HEK293 (cell line): ENCODE measurements around the gene FADS2.

Experiments used
- CTCF ChIA-PET: fragments of 350-600 bp; formaldehyde crosslinking; extraction: SDS; loops from one replicate; lab custom pipeline; 2021; ENCODE audit warnings: antibody characterized with exemption; lab: Yijun Ruan, JAX
- POLR2A ChIA-PET: fragments of 300-600 bp; formaldehyde crosslinking; extraction: SDS; loops from one replicate; lab custom pipeline; 2020; ENCODE audit warnings: antibody characterized with exemption, inconsistent platforms; lab: Yijun Ruan, JAX
- H3K27ac ChIP-seq: fragments of 200-500 bp; sonication (Bioruptor generic); 2 replicates; pipeline ENCODE4 v1.5.1; 2014; ENCODE audit warnings: low read depth, low read length, control low read depth, inconsistent platforms; ENCODE audit errors: extremely low read depth
- H3K36me3 ChIP-seq, 2 experiments: fragments of 200-500 bp in 1 of 2; sonication (Bioruptor generic) in 1 of 2; 1 replicate in 1 of 2; 2 replicates in 1 of 2; pipeline ENCODE4 v1.5.1; 2014 to 2017; ENCODE audit warnings: inconsistent platforms in 2 of 2, low read length in 2 of 2; ENCODE audit not compliant: control insufficient read depth in 2 of 2, insufficient read depth in 1 of 2
- H3K4me1 ChIP-seq: fragments of 200-500 bp; sonication (Bioruptor generic); 2 replicates; pipeline ENCODE4 v1.5.1; 2014; ENCODE audit warnings: mild to moderate bottlenecking, low read length, inconsistent platforms; ENCODE audit not compliant: control insufficient read depth, insufficient read depth
- H3K4me3 ChIP-seq: 2 replicates; pipeline ENCODE4 v1.5.1; 2011; ENCODE audit warnings: low read depth, mild to moderate bottlenecking, control low read depth, low read length, moderate library complexity
- H3K9me3 ChIP-seq: fragments of 200-500 bp; sonication (Bioruptor generic); 2 replicates; pipeline ENCODE4 v1.5.1; 2014; ENCODE audit warnings: low read depth, low read length, inconsistent platforms; ENCODE audit not compliant: control insufficient read depth, insufficient read depth
- IKZF3 ChIP-seq: fragments of 450-650 bp; IDR thresholded peaks from 2 replicates; pipeline ENCODE4 v1.5.0; 2018; ENCODE audit warnings: missing biosample characterization, mild to moderate bottlenecking, missing genetic modification characterization, moderate library complexity
- OVOL3 ChIP-seq: fragments of 450-650 bp; formaldehyde crosslinking; IDR thresholded peaks from 2 replicates; pipeline ENCODE4 v1.5.1; 2016; ENCODE audit warnings: missing biosample characterization, missing genetic modification characterization
- REPIN1 ChIP-seq: fragments of 450-650 bp; formaldehyde crosslinking; IDR thresholded peaks from 2 replicates; pipeline ENCODE4 v1.5.1; 2017; ENCODE audit warnings: missing biosample characterization, missing genetic modification characterization, low read depth
- REST ChIP-seq: fragments of 450-650 bp; formaldehyde crosslinking; IDR thresholded peaks from 2 replicates; pipeline ENCODE4 v1.5.1; 2016; ENCODE audit warnings: missing biosample characterization, missing genetic modification characterization
- SALL2 ChIP-seq: fragments of 450-650 bp; formaldehyde crosslinking; IDR thresholded peaks from 2 replicates; pipeline ENCODE4 v1.5.0; 2017; ENCODE audit warnings: missing biosample characterization, mild to moderate bottlenecking, missing genetic modification characterization, borderline replicate concordance
- SCRT1 ChIP-seq: fragments of 450-650 bp; formaldehyde crosslinking; IDR thresholded peaks from 2 replicates; pipeline ENCODE4 v1.5.1; 2016; ENCODE audit warnings: missing biosample characterization, missing genetic modification characterization, borderline replicate concordance
- YY1 ChIP-seq: fragments of 450-650 bp; formaldehyde crosslinking; IDR thresholded peaks from 2 replicates; pipeline ENCODE4 v1.5.1; 2018; ENCODE audit warnings: missing biosample characterization, missing genetic modification characterization
- ZFHX2 ChIP-seq: fragments of 450-650 bp; formaldehyde crosslinking; conservative IDR thresholded peaks from 2 replicates; pipeline ENCODE4 v1.5.1; 2016; ENCODE audit warnings: missing biosample characterization, missing genetic modification characterization
- ZNF140 ChIP-seq: fragments of 450-650 bp; formaldehyde crosslinking; IDR thresholded peaks from 2 replicates; pipeline ENCODE4 v1.5.1; 2016; ENCODE audit warnings: missing biosample characterization, missing genetic modification characterization
- ZNF184 ChIP-seq: fragments of 450-650 bp; IDR thresholded peaks from 2 replicates; pipeline ENCODE4 v1.5.1; 2018; ENCODE audit warnings: missing biosample characterization, mild to moderate bottlenecking, missing genetic modification characterization
- ZNF214 ChIP-seq: fragments of 450-650 bp; formaldehyde crosslinking; IDR thresholded peaks from 2 replicates; pipeline ENCODE4 v1.5.1; 2017; ENCODE audit warnings: missing biosample characterization, mild to moderate bottlenecking, missing genetic modification characterization, borderline replicate concordance
- ZNF24 ChIP-seq: fragments of 450-650 bp; formaldehyde crosslinking; IDR thresholded peaks from 2 replicates; pipeline ENCODE4 v1.5.1; 2016; ENCODE audit warnings: missing biosample characterization, missing genetic modification characterization
- ZNF248 ChIP-seq: fragments of 450-650 bp; formaldehyde crosslinking; IDR thresholded peaks from 2 replicates; pipeline ENCODE4 v1.5.1; 2017; ENCODE audit warnings: missing biosample characterization, missing genetic modification characterization
- ZNF501 ChIP-seq: fragments of 450-650 bp; formaldehyde crosslinking; IDR thresholded peaks from 2 replicates; pipeline ENCODE4 v1.5.1; 2016; ENCODE audit warnings: missing biosample characterization, missing genetic modification characterization
- ZNF596 ChIP-seq: fragments of 450-650 bp; IDR thresholded peaks from 2 replicates; pipeline ENCODE4 v1.5.0; 2018; ENCODE audit warnings: missing biosample characterization, mild to moderate bottlenecking, missing genetic modification characterization, moderate library complexity
- ZNF658 ChIP-seq: fragments of 450-650 bp; formaldehyde crosslinking; IDR thresholded peaks from 2 replicates; pipeline ENCODE4; 2016; ENCODE audit warnings: missing biosample characterization, missing genetic modification characterization
- ZNF837 ChIP-seq: fragments of 450-650 bp; formaldehyde crosslinking; IDR thresholded peaks from 2 replicates; pipeline ENCODE4 v1.5.1; 2016; ENCODE audit warnings: missing biosample characterization, missing genetic modification characterization
- ZSCAN16 ChIP-seq: fragments of 450-650 bp; formaldehyde crosslinking; IDR thresholded peaks from 2 replicates; pipeline ENCODE4 v1.5.1; 2016; ENCODE audit warnings: missing biosample characterization, missing genetic modification characterization
- ZSCAN23 ChIP-seq: fragments of 450-650 bp; formaldehyde crosslinking; IDR thresholded peaks from 2 replicates; pipeline ENCODE4 v1.5.1; 2016; ENCODE audit warnings: missing biosample characterization, missing genetic modification characterization
- TF ChIP-seq, protein P1 (sequence below): fragments of 450-650 bp; formaldehyde crosslinking; IDR thresholded peaks from 2 replicates; pipeline ENCODE4 v1.5.1; 2017; ENCODE audit warnings: missing biosample characterization, missing genetic modification characterization
- TF ChIP-seq, protein P2 (sequence below): fragments of 450-650 bp; formaldehyde crosslinking; IDR thresholded peaks from 2 replicates; pipeline ENCODE4 v1.5.1; 2016; ENCODE audit warnings: missing biosample characterization, missing genetic modification characterization
- TF ChIP-seq, protein P3 (sequence below): fragments of 450-650 bp; formaldehyde crosslinking; IDR thresholded peaks from 2 replicates; pipeline ENCODE4 v1.5.1; 2016; ENCODE audit warnings: missing biosample characterization, missing genetic modification characterization, low read depth
- TF ChIP-seq, protein P4 (sequence below): fragments of 450-650 bp; formaldehyde crosslinking; IDR thresholded peaks from 2 replicates; pipeline ENCODE4 v1.5.1; 2016; ENCODE audit warnings: missing biosample characterization, missing genetic modification characterization
- TF ChIP-seq, protein P5 (sequence below): fragments of 450-650 bp; formaldehyde crosslinking; IDR thresholded peaks from 2 replicates; pipeline ENCODE4 v1.5.1; 2017; ENCODE audit warnings: missing biosample characterization, mild to moderate bottlenecking, missing genetic modification characterization, moderate library complexity

The FADS2 gene

GRCh38 chr11:61895046-61895717 is 67.1 kb downstream of the FADS2 start:
- POLR2A ChIA-PET, result no interaction called here
- H3K27ac ChIP-seq, result no peak overlapping the region
- no peaks in the 10 kb centered on the region for H3K36me3 ChIP-seq
- no peak overlapping the region for H3K4me3 ChIP-seq
- CTCF ChIA-PET, result interaction anchor here (4.9 to 16.2 kb wide), 6 partner anchors 14 to 213 kb away, joined by 24 to 329 read pairs (median 105); partner anchors contain the start of gene BEST1
- H3K9me3 ChIP-seq, result no peaks in the 10 kb centered on the region
- H3K4me1 ChIP-seq, result peaks cover 3% of the 10 kb centered on the region
- no peak for TF ChIP-seq ZNF24 (tag by site-specific recombination)
- TF ChIP-seq, protein P1, sequence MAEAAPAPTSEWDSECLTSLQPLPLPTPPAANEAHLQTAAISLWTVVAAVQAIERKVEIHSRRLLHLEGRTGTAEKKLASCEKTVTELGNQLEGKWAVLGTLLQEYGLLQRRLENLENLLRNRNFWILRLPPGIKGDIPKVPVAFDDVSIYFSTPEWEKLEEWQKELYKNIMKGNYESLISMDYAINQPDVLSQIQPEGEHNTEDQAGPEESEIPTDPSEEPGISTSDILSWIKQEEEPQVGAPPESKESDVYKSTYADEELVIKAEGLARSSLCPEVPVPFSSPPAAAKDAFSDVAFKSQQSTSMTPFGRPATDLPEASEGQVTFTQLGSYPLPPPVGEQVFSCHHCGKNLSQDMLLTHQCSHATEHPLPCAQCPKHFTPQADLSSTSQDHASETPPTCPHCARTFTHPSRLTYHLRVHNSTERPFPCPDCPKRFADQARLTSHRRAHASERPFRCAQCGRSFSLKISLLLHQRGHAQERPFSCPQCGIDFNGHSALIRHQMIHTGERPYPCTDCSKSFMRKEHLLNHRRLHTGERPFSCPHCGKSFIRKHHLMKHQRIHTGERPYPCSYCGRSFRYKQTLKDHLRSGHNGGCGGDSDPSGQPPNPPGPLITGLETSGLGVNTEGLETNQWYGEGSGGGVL (tag by site-specific recombination), result no peak
- no peak for TF ChIP-seq REPIN1
- TF ChIP-seq OVOL3 (tag by site-specific recombination), result no peak
- TF ChIP-seq ZNF501 (tag by site-specific recombination), result no peak
- no peak for TF ChIP-seq ZNF184 (tag by site-specific recombination)
- TF ChIP-seq, protein P2, sequence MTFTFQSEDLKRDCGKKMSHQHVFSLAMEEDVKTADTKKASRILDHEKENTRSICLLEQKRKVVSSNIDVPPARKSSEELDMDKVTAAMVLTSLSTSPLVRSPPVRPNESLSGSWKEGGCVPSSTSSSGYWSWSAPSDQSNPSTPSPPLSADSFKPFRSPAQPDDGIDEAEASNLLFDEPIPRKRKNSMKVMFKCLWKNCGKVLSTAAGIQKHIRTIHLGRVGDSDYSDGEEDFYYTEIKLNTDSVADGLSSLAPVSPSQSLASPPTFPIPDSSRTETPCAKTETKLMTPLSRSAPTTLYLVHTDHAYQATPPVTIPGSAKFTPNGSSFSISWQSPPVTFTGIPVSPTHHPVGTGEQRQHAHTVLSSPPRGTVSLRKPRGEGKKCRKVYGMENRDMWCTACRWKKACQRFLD (tag by site-specific recombination), result no peak
- no peak for TF ChIP-seq ZNF837 (tag by site-specific recombination)

DNA sequence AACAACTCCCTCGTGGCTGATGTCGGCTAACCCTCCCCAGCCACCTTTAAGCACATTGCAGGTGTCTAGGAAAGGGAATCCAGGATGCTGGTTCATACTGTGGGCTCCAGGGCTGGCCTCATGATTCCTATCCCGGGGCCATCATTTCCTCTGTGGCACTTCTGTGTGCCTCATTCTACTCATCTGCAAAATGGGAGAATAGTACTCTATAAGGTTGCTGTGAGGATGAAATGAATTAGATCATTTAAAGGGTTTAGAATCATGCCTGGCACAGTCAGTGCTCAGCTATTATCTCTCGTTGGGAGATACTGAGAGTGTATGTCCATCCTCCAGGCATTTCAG is 67.6 kb downstream of the FADS2 start:
- no peak overlapping the region for H3K4me3 ChIP-seq
- CTCF ChIA-PET, result interaction anchor here (0.8 to 16.2 kb wide), 9 partner anchors 14 to 228 kb away, joined by 3 to 329 read pairs (median 57); partner anchors contain the start of genes BEST1 and INCENP
- no peak overlapping the region for H3K27ac ChIP-seq
- TF ChIP-seq IKZF3 (tag by site-specific recombination) (no peak), ZSCAN16 (tag by site-specific recombination) (no peak), ZNF658 (tag by site-specific recombination) (no peak), ZSCAN23 (tag by site-specific recombination) (no peak), SCRT1 (tag by site-specific recombination) (no peak), ZNF596 (tag by site-specific recombination) (no peak), ZNF214 (tag by site-specific recombination) (no peak), ZNF140 (tag by site-specific recombination) (no peak), REST (tag by site-specific recombination) (no peak), ZFHX2 (no peak), ZNF248 (tag by site-specific recombination) (no peak), YY1 (tag by site-specific recombination) (no peak), SALL2 (no peak)
- TF ChIP-seq, protein P3, sequence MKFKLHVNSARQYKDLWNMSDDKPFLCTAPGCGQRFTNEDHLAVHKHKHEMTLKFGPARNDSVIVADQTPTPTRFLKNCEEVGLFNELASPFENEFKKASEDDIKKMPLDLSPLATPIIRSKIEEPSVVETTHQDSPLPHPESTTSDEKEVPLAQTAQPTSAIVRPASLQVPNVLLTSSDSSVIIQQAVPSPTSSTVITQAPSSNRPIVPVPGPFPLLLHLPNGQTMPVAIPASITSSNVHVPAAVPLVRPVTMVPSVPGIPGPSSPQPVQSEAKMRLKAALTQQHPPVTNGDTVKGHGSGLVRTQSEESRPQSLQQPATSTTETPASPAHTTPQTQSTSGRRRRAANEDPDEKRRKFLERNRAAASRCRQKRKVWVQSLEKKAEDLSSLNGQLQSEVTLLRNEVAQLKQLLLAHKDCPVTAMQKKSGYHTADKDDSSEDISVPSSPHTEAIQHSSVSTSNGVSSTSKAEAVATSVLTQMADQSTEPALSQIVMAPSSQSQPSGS (tag by site-specific recombination), result no peak
- TF ChIP-seq, protein P4, sequence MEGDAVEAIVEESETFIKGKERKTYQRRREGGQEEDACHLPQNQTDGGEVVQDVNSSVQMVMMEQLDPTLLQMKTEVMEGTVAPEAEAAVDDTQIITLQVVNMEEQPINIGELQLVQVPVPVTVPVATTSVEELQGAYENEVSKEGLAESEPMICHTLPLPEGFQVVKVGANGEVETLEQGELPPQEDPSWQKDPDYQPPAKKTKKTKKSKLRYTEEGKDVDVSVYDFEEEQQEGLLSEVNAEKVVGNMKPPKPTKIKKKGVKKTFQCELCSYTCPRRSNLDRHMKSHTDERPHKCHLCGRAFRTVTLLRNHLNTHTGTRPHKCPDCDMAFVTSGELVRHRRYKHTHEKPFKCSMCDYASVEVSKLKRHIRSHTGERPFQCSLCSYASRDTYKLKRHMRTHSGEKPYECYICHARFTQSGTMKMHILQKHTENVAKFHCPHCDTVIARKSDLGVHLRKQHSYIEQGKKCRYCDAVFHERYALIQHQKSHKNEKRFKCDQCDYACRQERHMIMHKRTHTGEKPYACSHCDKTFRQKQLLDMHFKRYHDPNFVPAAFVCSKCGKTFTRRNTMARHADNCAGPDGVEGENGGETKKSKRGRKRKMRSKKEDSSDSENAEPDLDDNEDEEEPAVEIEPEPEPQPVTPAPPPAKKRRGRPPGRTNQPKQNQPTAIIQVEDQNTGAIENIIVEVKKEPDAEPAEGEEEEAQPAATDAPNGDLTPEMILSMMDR, result no peak
- TF ChIP-seq, protein P5, sequence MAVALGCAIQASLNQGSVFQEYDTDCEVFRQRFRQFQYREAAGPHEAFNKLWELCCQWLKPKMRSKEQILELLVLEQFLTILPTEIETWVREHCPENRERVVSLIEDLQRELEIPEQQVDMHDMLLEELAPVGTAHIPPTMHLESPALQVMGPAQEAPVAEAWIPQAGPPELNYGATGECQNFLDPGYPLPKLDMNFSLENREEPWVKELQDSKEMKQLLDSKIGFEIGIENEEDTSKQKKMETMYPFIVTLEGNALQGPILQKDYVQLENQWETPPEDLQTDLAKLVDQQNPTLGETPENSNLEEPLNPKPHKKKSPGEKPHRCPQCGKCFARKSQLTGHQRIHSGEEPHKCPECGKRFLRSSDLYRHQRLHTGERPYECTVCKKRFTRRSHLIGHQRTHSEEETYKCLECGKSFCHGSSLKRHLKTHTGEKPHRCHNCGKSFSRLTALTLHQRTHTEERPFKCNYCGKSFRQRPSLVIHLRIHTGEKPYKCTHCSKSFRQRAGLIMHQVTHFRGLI (tag by site-specific recombination), result no peak
- H3K9me3 ChIP-seq, result no peaks in the 10 kb centered on the region
- H3K36me3 ChIP-seq, result no peaks in the 10 kb centered on the region
- H3K4me1 ChIP-seq, result peaks cover 2% of the 10 kb centered on the region; the same call in 1 of the 2 replicates
- POLR2A ChIA-PET, result no interaction called here
